Tibial nerve (tissue), 3 donors: Measurements from ENCODE around the gene ALPP.

ENCODE experiments used
- POLR2A ChIP-seq, 2 donors: fragments of 450-650 bp; IDR thresholded peaks; one replicate each; pipeline ENCODE4 v1.6.1; 2017; ENCODE audit warnings: antibody characterized with exemption in 2 of 2, mild to moderate bottlenecking in 2 of 2, moderate library complexity in 2 of 2
- TF ChIP-seq, protein P1 (sequence below), 5 experiments: fragments of 200-600 bp in 3 of 5; fragments of 450-650 bp in 2 of 5; sonication (generic) in 3 of 5; IDR thresholded peaks; one replicate each; pipeline ENCODE4 v1.5.1; 2016 to 2019; ENCODE audit warnings: antibody characterized with exemption in 5 of 5, mild to moderate bottlenecking in 3 of 5, moderate library complexity in 2 of 5

DNA sequence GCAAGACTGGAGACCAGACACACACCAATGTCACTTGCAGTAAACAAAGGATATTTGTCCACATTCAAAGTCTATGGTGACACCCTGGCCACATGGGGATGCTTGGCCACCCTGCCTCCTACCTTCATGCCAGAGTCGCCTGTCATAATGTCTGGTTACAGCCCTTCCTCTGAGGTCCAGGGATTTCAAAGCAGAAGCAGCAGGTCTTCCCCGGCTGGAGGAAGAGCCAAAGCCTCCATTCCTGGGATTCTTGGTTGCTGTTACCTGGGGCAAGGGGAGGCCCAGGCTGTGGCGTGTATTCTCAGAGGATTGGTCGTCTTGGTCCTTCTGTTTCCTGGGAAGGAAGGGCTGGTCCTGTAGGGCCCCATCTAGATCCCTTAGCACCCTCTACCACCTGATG, 2.3 kb upstream of the ALPP start:
- TF ChIP-seq POLR2A (IDR thresholded peaks at IDR 0.05) = no peak
- TF ChIP-seq, protein P1, sequence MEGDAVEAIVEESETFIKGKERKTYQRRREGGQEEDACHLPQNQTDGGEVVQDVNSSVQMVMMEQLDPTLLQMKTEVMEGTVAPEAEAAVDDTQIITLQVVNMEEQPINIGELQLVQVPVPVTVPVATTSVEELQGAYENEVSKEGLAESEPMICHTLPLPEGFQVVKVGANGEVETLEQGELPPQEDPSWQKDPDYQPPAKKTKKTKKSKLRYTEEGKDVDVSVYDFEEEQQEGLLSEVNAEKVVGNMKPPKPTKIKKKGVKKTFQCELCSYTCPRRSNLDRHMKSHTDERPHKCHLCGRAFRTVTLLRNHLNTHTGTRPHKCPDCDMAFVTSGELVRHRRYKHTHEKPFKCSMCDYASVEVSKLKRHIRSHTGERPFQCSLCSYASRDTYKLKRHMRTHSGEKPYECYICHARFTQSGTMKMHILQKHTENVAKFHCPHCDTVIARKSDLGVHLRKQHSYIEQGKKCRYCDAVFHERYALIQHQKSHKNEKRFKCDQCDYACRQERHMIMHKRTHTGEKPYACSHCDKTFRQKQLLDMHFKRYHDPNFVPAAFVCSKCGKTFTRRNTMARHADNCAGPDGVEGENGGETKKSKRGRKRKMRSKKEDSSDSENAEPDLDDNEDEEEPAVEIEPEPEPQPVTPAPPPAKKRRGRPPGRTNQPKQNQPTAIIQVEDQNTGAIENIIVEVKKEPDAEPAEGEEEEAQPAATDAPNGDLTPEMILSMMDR (IDR thresholded peaks at IDR 0.05) = no peak
